ENCODE data around the gene ZNF749. TPM values are rescaled to one million over a fixed set of nuclear protein-coding genes. Genes with fewer than 3 reads are reported as not detected.

The ZNF749 gene
- total and polyA plus RNA-seq, 10 of the 15 experiments (the other 5 are each of a cell fraction or from before 2014, with no cell fraction given): 3.1 to 20.2 (median 13.7) TPM

DNA sequence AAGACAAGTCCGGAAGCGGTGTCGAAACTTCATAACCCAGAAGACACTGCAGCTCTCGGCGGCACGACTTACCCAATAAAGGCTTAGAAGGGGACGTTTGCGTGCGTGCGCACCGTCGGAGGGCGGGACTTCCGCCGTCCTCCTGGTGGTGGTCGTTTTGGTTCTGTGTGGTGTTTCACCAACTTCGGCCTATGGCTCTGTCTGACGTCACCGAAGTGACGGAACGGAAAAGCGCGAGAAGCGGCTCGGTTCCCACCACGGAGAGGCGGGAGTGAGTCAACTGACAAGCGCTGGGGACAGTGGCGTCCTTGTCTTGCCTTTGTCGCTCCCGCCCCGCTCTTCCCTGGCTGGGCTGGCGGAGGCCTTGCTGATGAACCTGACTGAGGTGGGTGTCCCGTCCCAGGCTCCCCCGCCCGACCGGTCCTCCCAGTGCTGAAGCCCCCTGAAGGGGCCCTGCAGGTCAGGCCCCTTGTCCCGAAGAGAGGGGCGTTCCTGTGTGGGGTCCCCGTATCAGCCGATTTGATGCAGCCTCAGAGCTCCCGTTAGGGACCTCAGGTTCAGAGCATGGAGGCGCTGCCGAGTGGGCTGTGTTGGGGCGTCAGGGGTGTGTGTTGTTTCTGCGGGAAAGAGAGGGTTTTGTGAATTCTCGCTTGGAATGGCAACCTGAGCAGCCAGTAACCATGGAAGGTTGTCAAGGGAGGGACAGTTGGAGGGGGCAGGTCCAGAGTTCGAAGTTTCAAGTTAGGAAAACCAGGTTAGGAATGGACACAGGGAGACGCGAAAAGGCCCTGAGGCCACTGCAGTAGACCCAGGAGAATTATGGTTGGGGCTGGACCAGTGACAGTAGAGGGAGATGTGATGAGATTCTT is 45.2 kb upstream of the ZNF749 start, which contains the start of gene ZNF548 (continued):
- TF ChIP-seq, protein P1, sequence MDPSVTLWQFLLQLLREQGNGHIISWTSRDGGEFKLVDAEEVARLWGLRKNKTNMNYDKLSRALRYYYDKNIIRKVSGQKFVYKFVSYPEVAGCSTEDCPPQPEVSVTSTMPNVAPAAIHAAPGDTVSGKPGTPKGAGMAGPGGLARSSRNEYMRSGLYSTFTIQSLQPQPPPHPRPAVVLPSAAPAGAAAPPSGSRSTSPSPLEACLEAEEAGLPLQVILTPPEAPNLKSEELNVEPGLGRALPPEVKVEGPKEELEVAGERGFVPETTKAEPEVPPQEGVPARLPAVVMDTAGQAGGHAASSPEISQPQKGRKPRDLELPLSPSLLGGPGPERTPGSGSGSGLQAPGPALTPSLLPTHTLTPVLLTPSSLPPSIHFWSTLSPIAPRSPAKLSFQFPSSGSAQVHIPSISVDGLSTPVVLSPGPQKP (IDR thresholded peaks at IDR 0.05; ENCODE audit: low read depth, low read length): peak; percentile 99
- TF ChIP-seq EZH2 (IDR thresholded peaks at IDR 0.05; ENCODE audit: borderline replicate concordance, control insufficient read depth, low read depth, low read length) (no peak), ZNF274 (IDR thresholded peaks at IDR 0.05; ENCODE audit: insufficient read depth, insufficient read length) (no peak), CBFB (IDR thresholded peaks at IDR 0.05; ENCODE audit: low read depth) (peak; percentile 65; the same call in 1 of the 2 replicates), ETV6 (conservative IDR thresholded peaks at IDR 0.05 in 1 of 2, IDR thresholded peaks at IDR 0.05 in 1 of 2; ENCODE audit: borderline replicate concordance in 1 of 2, low read depth in 1 of 2) (no peak), MYB (IDR thresholded peaks at IDR 0.05; ENCODE audit: borderline replicate concordance, low read depth, low read length) (no peak), ZNF24 (IDR thresholded peaks at IDR 0.05) (no peak), NR2C1 (IDR thresholded peaks at IDR 0.05) (no peak), MTA3 (IDR thresholded peaks at IDR 0.05; ENCODE audit: borderline replicate concordance, low read length) (no peak; the same call in 1 of the 2 replicates)
- TF ChIP-seq, protein P2, sequence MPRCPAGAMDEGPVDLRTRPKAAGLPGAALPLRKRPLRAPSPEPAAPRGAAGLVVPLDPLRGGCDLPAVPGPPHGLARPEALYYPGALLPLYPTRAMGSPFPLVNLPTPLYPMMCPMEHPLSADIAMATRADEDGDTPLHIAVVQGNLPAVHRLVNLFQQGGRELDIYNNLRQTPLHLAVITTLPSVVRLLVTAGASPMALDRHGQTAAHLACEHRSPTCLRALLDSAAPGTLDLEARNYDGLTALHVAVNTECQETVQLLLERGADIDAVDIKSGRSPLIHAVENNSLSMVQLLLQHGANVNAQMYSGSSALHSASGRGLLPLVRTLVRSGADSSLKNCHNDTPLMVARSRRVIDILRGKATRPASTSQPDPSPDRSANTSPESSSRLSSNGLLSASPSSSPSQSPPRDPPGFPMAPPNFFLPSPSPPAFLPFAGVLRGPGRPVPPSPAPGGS (IDR thresholded peaks at IDR 0.05; ENCODE audit: borderline replicate concordance, insufficient read depth, low read depth, low read length, poor library complexity, severe bottlenecking): no peak
- TF ChIP-seq, protein P3, sequence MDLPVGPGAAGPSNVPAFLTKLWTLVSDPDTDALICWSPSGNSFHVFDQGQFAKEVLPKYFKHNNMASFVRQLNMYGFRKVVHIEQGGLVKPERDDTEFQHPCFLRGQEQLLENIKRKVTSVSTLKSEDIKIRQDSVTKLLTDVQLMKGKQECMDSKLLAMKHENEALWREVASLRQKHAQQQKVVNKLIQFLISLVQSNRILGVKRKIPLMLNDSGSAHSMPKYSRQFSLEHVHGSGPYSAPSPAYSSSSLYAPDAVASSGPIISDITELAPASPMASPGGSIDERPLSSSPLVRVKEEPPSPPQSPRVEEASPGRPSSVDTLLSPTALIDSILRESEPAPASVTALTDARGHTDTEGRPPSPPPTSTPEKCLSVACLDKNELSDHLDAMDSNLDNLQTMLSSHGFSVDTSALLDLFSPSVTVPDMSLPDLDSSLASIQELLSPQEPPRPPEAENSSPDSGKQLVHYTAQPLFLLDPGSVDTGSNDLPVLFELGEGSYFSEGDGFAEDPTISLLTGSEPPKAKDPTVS (IDR thresholded peaks at IDR 0.05; ENCODE audit: low read depth, low read length): no peak

All from GM12878 (cell line).